Trophoblast cell (in vitro differentiated cells and primary cell): ENCODE measurements around the gene CNN2.

ENCODE experiments used
- DNase-seq, 2 donors: peaks; one replicate each; pipeline ENCODE4 v3.0.0-alpha.2; 2016
- H2AFZ ChIP-seq: 2 replicates; pipeline ENCODE4 v1.6.1; 2013; ENCODE audit warnings: low read length, moderate library complexity, mild to moderate bottlenecking; ENCODE audit not compliant: insufficient read depth, poor library complexity
- H2AK5ac ChIP-seq: 2 replicates; pipeline ENCODE4 v1.6.1; 2013; ENCODE audit warnings: mild to moderate bottlenecking, low read length
- H2BK120ac ChIP-seq: 2 replicates; pipeline ENCODE4 v1.6.1; 2013; ENCODE audit warnings: low read length, mild to moderate bottlenecking, moderate library complexity; ENCODE audit not compliant: insufficient read depth, poor library complexity
- H2BK12ac ChIP-seq: 2 replicates; pipeline ENCODE4 v1.6.1; 2013; ENCODE audit warnings: mild to moderate bottlenecking, low read length, moderate library complexity
- H2BK5ac ChIP-seq: 2 replicates; pipeline ENCODE4 v1.6.1; 2013; ENCODE audit warnings: low read length, low read depth, moderate library complexity, mild to moderate bottlenecking; ENCODE audit not compliant: poor library complexity
- H3K14ac ChIP-seq: 2 replicates; pipeline ENCODE4 v1.6.1; 2013; ENCODE audit warnings: mild to moderate bottlenecking, low read length
- H3K18ac ChIP-seq: 2 replicates; pipeline ENCODE4 v1.6.1; 2013; ENCODE audit warnings: mild to moderate bottlenecking, low read length
- H3K23ac ChIP-seq: 2 replicates; pipeline ENCODE4 v1.6.1; 2013; ENCODE audit warnings: low read length
- H3K27ac ChIP-seq: 2 replicates; pipeline ENCODE4 v1.5.1; 2013; ENCODE audit warnings: low read depth, mild to moderate bottlenecking, inconsistent platforms, low read length, moderate library complexity
- H3K27me3 ChIP-seq: 2 replicates; pipeline ENCODE4 v1.6.1; 2013; ENCODE audit warnings: inconsistent platforms, mild to moderate bottlenecking, low read length, moderate library complexity; ENCODE audit not compliant: insufficient read depth
- H3K36me3 ChIP-seq, 2 experiments: 1 replicate in 1 of 2; 2 replicates in 1 of 2; pipeline ENCODE4 v1.6.1; 2013; ENCODE audit warnings: low read length in 2 of 2, mild to moderate bottlenecking in 2 of 2, moderate library complexity in 1 of 2; ENCODE audit not compliant: insufficient read depth in 2 of 2, control insufficient read depth in 1 of 2
- H3K4ac ChIP-seq: 2 replicates; pipeline ENCODE4 v1.6.1; 2013; ENCODE audit warnings: low read depth, mild to moderate bottlenecking, low read length, moderate library complexity
- H3K4me1 ChIP-seq, 2 experiments: 1 replicate in 1 of 2; 2 replicates in 1 of 2; pipeline ENCODE4 v1.6.1; 2013; ENCODE audit warnings: low read length in 2 of 2, mild to moderate bottlenecking in 2 of 2, moderate library complexity in 1 of 2; ENCODE audit not compliant: insufficient read depth in 2 of 2, control insufficient read depth in 1 of 2
- H3K4me2 ChIP-seq: 2 replicates; pipeline ENCODE4 v1.6.1; 2013; ENCODE audit warnings: inconsistent platforms, mild to moderate bottlenecking, low read length, moderate library complexity
- H3K4me3 ChIP-seq: 2 replicates; pipeline ENCODE4 v1.5.1; 2013; ENCODE audit warnings: mild to moderate bottlenecking, low read depth, low read length, inconsistent platforms
- H3K79me1 ChIP-seq: one replicate; pipeline ENCODE4 v1.6.1; 2013; ENCODE audit warnings: low read length
- H3K79me2 ChIP-seq: 2 replicates; pipeline ENCODE4 v1.6.1; 2013; ENCODE audit warnings: low read length, mild to moderate bottlenecking; ENCODE audit not compliant: control insufficient read depth, insufficient read depth, poor library complexity
- H3K9ac ChIP-seq: 2 replicates; pipeline ENCODE4 v1.6.1; 2013; ENCODE audit warnings: mild to moderate bottlenecking, low read length
- H3K9me3 ChIP-seq: 2 replicates; pipeline ENCODE4 v1.6.1; 2013; ENCODE audit warnings: low read depth, mild to moderate bottlenecking, control low read depth, inconsistent platforms, low read length; ENCODE audit not compliant: insufficient read depth
- H4K12ac ChIP-seq: 2 replicates; pipeline ENCODE4 v1.6.1; 2013; ENCODE audit warnings: low read depth, mild to moderate bottlenecking, low read length, moderate library complexity
- H4K8ac ChIP-seq: 2 replicates; pipeline ENCODE4 v1.6.1; 2013; ENCODE audit warnings: low read depth, mild to moderate bottlenecking, low read length, moderate library complexity
- H4K91ac ChIP-seq: one replicate; pipeline ENCODE4 v1.6.1; 2013; ENCODE audit warnings: low read depth, mild to moderate bottlenecking, low read length, moderate library complexity
- WGBS: extraction: QIAGEN DNeasy Blood & Tissue Kit; methylation state at CpG from one replicate; pipeline ENCODE4 v1.1.7; 2013; ENCODE audit warnings: missing lambda C conversion rate; ENCODE audit not compliant: insufficient read length, insufficient coverage; ENCODE audit errors: extremely low coverage; 5-methylcytosine and 5-hydroxymethylcytosine counted together

The CNN2 gene

DNA sequence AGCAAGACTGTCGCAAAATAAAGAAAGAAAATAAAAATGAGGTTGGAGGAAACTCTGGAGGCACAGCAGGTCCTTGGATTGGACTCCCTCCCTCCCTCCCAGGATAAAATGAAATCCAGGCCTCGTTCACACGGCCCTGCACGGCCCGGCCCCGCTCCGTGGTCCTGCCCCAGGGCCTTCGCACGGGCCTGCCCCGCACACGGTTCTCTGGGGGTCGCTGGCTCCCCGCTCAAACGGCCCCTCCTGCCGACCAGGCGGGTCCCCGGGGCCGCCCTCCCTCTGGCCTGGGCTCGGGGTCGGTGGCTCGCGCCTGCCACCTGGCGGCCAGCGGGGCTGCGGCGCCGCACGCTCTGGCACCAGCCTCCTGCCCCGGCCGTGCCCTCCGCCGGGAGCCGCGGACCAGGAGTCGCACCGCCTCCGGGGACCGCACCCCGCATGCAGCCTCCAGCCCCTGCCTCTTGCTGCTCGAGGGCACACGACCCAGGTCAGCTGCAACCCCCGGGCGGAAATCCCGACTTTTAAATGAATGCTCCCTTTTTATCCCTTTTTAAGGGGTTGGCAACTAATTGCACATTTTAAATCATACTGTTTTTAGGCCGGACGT lies 43.7 kb upstream of the CNN2 start:
- no peak overlapping the region for H3K27ac ChIP-seq
- no peak overlapping the region for H3K14ac ChIP-seq
- H3K4ac ChIP-seq = no peak overlapping the region
- H3K4me2 ChIP-seq = peak overlapping the region; percentile 66
- H2AK5ac ChIP-seq = no peak overlapping the region
- H2BK5ac ChIP-seq = peak overlapping the region; percentile 75
- H3K27me3 ChIP-seq = no peaks in the 10 kb centered on the region
- peaks cover 20 to 21% of the 10 kb centered on the region in 2 experiments for H3K4me1 ChIP-seq
- H2BK12ac ChIP-seq = peak overlapping the region; percentile 92
- peak; percentile 62 to 80 for DNase-seq
- H2AFZ ChIP-seq = no peak overlapping the region
- no CpG with 5 or more reads among the region's 46 CpGs for WGBS
- peak overlapping the region; percentile 56 for H3K18ac ChIP-seq
- peak overlapping the region; percentile 95 for H2BK120ac ChIP-seq
- H4K12ac ChIP-seq = peak overlapping the region; percentile 87
- no peak overlapping the region for H3K9ac ChIP-seq
- H3K4me3 ChIP-seq = no peak overlapping the region
- H4K8ac ChIP-seq = peak overlapping the region; percentile 84
- H3K9me3 ChIP-seq = peaks cover 1% of the 10 kb centered on the region
- no peak overlapping the region for H3K23ac ChIP-seq
- peaks cover 26% of the 10 kb centered on the region for H3K79me1 ChIP-seq
- H4K91ac ChIP-seq = peak overlapping the region; percentile 90
- peaks cover 14% of the 10 kb centered on the region for H3K79me2 ChIP-seq
- H3K36me3 ChIP-seq = peaks cover 20 to 21% of the 10 kb centered on the region in 2 experiments

DNA sequence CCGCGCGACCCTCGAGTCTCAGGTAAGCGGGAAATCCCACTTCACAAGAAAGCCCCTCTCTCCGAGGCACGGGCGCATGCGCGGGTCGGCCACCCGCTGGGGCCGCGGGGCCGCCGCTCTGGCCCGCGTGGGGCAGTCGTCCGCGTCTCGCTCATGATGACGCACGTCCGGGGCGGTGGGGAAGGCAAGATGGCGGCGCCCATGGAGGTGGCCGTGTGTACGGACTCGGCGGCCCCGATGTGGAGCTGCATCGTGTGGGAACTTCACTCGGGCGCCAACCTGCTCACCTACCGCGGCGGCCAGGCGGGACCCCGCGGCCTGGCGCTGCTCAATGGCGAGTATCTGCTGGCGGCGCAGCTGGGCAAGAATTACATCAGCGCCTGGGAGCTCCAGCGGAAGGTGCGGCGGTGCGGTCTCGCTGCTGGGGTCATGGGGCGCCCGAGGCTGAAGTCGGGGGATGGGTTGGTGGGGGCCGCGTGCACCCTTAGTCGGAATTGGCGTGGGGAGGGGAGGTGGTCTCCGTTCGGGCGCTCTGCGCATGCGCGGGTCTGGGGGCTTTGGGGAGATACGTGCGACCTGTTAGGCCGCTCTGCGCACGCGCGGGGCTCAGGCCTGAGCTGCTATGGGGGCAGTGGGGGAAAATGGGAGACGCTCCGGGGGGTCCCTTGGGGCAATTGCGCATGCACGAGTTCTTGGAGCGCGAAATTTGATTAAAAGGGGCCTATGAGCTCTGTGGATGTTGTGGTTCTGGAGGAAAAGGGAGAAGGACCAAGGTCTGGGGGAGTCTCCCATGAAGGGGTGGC lies 42.0 kb upstream of the CNN2 start, which contains the start of gene WDR18:
Gene WDR18 (plus strand): TSS at position 181 of the 803 bp plus-strand sequence. CDS start 9 bp downstream, at position 190.
- Histone ChIP-seq H2AFZ (peak within 1 kb of the TSS; percentile 38), H4K12ac (peak within 1 kb of the TSS; percentile 75), H3K4me1 (peaks cover 16 to 17% of the 10 kb centered on the region in 2 experiments), H3K27ac (peak within 1 kb of the TSS; percentile 54), H2BK12ac (peak within 1 kb of the TSS; percentile 18), H3K79me1 (peaks cover 23% of the 10 kb centered on the region), H3K4me2 (peak within 1 kb of the TSS; percentile 94), H3K27me3 (no peaks in the 10 kb centered on the region), H3K9ac (peak within 1 kb of the TSS; percentile 96), H2BK120ac (peak within 1 kb of the TSS; percentile 48), H3K4me3 (peak within 1 kb of the TSS; percentile 100), H3K14ac (peak within 1 kb of the TSS; percentile 58), H2BK5ac (peak within 1 kb of the TSS; percentile 50), H4K8ac (peak within 1 kb of the TSS; percentile 73), H3K18ac (peak within 1 kb of the TSS; percentile 74), H3K9me3 (peaks cover 1% of the 10 kb centered on the region), H2AK5ac (peak within 1 kb of the TSS; percentile 15), H3K36me3 (peaks cover 29 to 34% of the 10 kb centered on the region in 2 experiments), H4K91ac (peak within 1 kb of the TSS; percentile 71), H3K79me2 (peaks cover 10% of the 10 kb centered on the region), H3K4ac (peak within 1 kb of the TSS; percentile 42), H3K23ac (no peak within 1 kb of the TSS)
- no CpG with 5 or more reads among the region's 78 CpGs for WGBS
- peak; percentile 82 to 94 for DNase-seq

DNA sequence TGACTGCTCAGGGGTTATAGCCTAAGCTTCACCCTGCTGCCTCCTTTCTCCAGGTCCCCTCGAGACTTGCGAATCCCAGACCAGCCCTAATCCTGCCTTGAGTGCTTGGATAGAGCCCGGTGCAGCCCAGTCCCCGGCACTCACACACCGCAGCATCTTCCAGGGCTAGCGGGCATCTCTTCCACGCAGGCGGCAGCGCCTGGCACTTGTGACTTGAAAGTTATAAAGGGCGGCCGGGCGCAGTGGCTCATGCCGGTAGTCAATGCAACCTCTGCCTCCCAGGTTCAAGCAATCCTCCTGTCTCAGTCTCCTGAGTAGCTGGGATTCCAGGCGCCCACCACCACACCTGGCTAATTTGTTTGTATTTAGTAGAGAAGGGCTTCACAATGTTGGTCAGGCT lies 40.3 kb upstream of the CNN2 start:
- H4K91ac ChIP-seq = no peak overlapping the region
- no peak overlapping the region for H3K27ac ChIP-seq
- H3K79me2 ChIP-seq = peaks cover 3% of the 10 kb centered on the region
- no peak overlapping the region for H3K4me3 ChIP-seq
- peaks cover 1% of the 10 kb centered on the region for H3K9me3 ChIP-seq
- no peak overlapping the region for H2BK12ac ChIP-seq
- DNase-seq = no peak
- no peak overlapping the region for H3K4me2 ChIP-seq
- no peak overlapping the region for H3K18ac ChIP-seq
- H3K23ac ChIP-seq = no peak overlapping the region
- no peak overlapping the region for H3K14ac ChIP-seq
- no peak overlapping the region for H2BK5ac ChIP-seq
- H3K4me1 ChIP-seq = peaks cover 4 to 7% of the 10 kb centered on the region in 2 experiments
- H2BK120ac ChIP-seq = no peak overlapping the region
- no peak overlapping the region for H2AFZ ChIP-seq
- H3K36me3 ChIP-seq = peaks cover 46 to 50% of the 10 kb centered on the region in 2 experiments
- H4K12ac ChIP-seq = no peak overlapping the region
- no peak overlapping the region for H4K8ac ChIP-seq
- H3K27me3 ChIP-seq = no peaks in the 10 kb centered on the region
- H3K9ac ChIP-seq = no peak overlapping the region
- no CpG with 5 or more reads among the region's 14 CpGs for WGBS
- no peak overlapping the region for H3K4ac ChIP-seq
- H2AK5ac ChIP-seq = no peak overlapping the region
- peaks cover 12% of the 10 kb centered on the region for H3K79me1 ChIP-seq

DNA sequence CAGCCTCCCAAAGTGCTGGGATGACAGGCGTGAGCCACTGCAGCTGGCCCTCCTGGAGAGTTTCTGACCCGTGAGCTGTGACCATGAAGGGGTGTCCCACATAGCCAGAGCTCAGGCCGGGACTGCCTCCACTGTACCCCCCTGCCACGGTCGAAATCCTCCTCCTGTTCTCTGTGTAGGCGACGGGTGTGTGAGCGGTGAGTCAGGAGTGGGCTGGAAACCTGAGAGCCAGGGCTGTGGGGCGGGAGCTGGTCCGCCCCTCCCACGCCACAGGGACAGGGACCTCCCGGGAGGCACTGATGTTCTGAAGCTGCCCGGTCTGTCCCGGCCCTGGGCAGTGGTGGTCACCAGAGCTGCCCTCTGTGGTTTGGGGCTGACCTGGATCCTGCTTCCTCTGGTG lies 38.3 kb upstream of the CNN2 start:
- Histone ChIP-seq H3K79me2 (peaks cover 3% of the 10 kb centered on the region), H2BK120ac (no peak overlapping the region), H4K12ac (no peak overlapping the region), H3K9me3 (peaks cover 1% of the 10 kb centered on the region), H4K8ac (no peak overlapping the region), H4K91ac (no peak overlapping the region), H3K23ac (no peak overlapping the region), H3K27me3 (no peaks in the 10 kb centered on the region), H2BK5ac (no peak overlapping the region), H3K18ac (no peak overlapping the region), H3K9ac (no peak overlapping the region), H3K14ac (no peak overlapping the region), H3K4me3 (no peak overlapping the region), H3K36me3 (peaks cover 60 to 64% of the 10 kb centered on the region in 2 experiments), H3K4me1 (peaks cover 9 to 10% of the 10 kb centered on the region in 2 experiments), H2AK5ac (no peak overlapping the region), H2BK12ac (no peak overlapping the region), H3K4me2 (no peak overlapping the region), H2AFZ (no peak overlapping the region), H3K27ac (no peak overlapping the region), H3K4ac (no peak overlapping the region), H3K79me1 (peaks cover 12% of the 10 kb centered on the region)
- DNase-seq = no peak
- whole genome bisulfite sequencing = no CpG with 5 or more reads among the region's 14 CpGs
